Measurements from ENCODE around the gene PTGES2.

Gene PTGES2

DNA sequence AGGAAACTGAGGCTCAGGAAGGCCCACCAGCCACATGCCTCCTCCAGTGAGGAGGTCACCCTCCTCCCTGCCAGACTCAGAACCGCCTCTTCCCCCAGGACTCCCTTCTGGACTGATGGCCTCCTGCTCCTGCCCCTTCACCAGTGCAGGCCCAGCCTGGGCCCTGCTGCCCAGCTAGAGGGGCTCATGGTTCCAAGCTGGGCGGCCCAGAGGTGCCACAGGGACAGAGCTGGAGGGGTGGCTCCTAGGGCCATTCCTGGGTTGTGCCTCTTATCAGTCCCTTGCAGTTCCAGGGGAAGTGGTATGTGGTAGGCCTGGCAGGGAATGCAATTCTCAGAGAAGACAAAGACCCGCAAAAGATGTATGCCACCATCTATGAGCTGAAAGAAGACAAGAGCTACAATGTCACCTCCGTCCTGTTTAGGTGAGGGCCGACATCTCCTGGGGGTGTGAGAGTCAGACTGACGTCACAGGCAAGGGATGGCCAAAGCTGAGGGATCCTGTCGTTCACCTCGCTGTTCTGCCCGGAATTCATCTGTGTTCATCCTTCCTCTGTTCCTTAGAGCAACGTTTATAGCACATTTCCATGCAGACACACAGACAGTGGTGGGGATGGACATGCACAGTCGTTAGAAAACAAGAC lies 22.5 kb upstream of the PTGES2 start:
- TF ChIP-seq, protein P1, sequence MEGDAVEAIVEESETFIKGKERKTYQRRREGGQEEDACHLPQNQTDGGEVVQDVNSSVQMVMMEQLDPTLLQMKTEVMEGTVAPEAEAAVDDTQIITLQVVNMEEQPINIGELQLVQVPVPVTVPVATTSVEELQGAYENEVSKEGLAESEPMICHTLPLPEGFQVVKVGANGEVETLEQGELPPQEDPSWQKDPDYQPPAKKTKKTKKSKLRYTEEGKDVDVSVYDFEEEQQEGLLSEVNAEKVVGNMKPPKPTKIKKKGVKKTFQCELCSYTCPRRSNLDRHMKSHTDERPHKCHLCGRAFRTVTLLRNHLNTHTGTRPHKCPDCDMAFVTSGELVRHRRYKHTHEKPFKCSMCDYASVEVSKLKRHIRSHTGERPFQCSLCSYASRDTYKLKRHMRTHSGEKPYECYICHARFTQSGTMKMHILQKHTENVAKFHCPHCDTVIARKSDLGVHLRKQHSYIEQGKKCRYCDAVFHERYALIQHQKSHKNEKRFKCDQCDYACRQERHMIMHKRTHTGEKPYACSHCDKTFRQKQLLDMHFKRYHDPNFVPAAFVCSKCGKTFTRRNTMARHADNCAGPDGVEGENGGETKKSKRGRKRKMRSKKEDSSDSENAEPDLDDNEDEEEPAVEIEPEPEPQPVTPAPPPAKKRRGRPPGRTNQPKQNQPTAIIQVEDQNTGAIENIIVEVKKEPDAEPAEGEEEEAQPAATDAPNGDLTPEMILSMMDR (IDR thresholded peaks at IDR 0.05; ENCODE audit: extremely low read depth, insufficient read depth, missing control alignments) = no peak
- DNase-seq (ENCODE audit: low spot score) = no peak
- in situ Hi-C loops (cut with MboI; ENCODE audit: low pct_unique_long_range_greater_than_20kb, low sequenced_read_pairs, unreplicated experiment) = no loop called here

DNA sequence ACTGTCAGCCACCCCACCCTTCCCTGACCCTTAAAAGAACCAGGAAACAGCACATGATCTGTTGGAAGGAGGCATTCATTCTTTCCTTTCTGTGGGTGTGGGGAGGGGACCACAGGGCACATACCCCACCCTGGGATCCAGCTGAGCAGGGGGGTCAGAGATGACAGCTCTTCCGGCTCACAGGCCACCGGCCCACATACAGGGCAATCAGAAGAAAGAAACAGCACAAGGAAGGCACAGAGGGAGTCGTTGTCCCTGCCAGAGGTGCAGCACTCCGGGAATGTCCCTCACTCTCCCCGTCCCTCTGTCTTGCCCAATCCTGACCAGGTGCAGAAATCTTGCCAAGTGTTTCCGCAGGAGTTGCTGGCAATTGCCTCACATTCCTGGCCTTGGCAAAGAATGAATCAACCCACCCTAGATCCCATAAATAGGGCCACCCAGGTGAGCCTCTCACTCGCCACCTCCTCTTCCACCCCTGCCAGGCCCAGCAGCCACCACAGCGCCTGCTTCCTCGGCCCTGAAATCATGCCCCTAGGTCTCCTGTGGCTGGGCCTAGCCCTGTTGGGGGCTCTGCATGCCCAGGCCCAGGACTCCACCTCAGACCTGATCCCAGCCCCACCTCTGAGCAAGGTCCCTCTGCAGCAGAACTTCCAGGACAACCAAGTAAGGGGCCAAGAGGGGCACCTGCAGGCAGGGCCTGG lies 21.6 kb upstream of the PTGES2 start, which contains the start of gene LCN2:
Gene LCN2 (plus strand): TSS at position 453 of the 701 bp plus-strand sequence. CDS start 73 bp downstream, at position 526.
- no peak for DNase-seq (ENCODE audit: low spot score)
- TF ChIP-seq, protein P1 (IDR thresholded peaks at IDR 0.05; ENCODE audit: extremely low read depth, insufficient read depth, missing control alignments) = no peak
- in situ Hi-C loops (cut with MboI; ENCODE audit: low pct_unique_long_range_greater_than_20kb, low sequenced_read_pairs, unreplicated experiment) = no loop called here

DNA sequence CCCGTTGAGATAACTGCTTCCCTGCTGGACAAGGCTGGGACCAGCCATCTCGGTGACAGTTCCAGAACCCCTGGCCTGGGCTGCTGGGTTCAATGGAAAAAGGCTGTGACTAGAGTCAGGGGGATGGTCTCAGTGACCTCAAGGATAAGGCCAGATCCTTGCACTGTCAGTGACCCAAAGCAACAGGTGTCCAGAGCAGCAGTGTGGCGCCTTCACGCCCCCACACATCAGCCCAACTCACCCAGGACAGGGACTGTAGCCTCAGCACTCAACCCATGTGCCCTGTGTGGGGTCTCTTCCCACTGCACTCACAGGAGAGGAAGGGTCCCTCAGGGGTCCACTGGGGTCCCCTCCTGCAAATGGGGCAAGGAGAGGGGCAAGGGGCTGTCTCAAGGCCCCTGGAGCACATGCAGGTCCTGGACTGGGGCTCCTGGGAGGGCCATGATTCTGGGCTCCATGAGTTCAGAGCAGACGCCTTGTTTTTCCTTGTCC lies 21.0 kb upstream of the PTGES2 start:
- no peak for DNase-seq (ENCODE audit: low spot score)
- in situ Hi-C loops (cut with MboI; ENCODE audit: low pct_unique_long_range_greater_than_20kb, low sequenced_read_pairs, unreplicated experiment) = no loop called here
- TF ChIP-seq, protein P1 (IDR thresholded peaks at IDR 0.05; ENCODE audit: extremely low read depth, insufficient read depth, missing control alignments) = no peak

DNA sequence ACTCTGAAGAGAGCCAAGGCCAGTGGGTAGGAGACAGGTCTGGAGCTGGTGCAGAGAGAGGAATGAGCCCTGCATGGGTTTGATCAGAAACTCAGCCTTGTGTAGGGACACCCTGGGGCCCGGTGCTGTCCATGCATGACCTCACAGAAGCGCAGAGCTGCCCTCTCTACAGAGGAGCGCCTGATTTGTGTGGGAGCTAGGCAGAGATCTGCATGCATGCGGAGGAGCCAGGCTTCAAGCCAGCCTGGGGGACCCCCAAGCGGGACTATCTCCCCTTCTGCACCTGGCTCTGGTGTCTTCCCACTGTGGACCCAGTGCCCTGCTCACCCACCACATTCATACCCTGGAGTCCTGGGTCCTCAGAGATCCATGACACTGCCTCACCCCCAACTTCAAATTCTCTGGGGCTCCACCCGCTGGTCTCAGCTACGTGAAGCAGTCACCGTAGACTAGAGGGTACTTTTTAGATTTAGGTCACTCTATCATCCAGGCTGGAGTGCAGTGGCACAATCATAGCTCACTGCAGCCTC lies 19.1 kb upstream of the PTGES2 start:
- in situ Hi-C loops (cut with MboI; ENCODE audit: low pct_unique_long_range_greater_than_20kb, low sequenced_read_pairs, unreplicated experiment) = no loop called here
- TF ChIP-seq, protein P1 (IDR thresholded peaks at IDR 0.05; ENCODE audit: extremely low read depth, insufficient read depth, missing control alignments) = no peak
- no peak for DNase-seq (ENCODE audit: low spot score)

DNA sequence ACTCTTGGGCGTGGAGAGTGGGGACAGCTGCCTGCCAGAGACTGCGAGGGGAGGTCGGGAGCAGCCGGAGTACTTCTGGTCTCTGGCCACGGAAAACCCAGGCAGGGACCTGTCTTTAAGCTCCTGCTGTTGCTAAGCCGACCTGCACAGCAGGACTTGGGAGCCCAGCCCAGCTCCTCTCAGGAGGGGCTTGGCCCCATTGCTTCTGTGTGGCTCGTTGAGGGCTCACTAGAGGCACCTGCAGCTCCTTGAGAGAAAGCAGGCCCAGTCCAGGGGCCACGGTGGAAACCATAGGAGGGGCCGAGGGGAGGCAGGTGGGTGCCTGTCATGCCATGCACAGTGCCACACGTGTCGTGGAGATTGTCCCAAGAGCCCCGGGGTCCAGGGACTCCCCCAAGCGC lies 18.4 kb upstream of the PTGES2 start:
- in situ Hi-C loops (cut with MboI; ENCODE audit: low pct_unique_long_range_greater_than_20kb, low sequenced_read_pairs, unreplicated experiment) = no loop called here
- TF ChIP-seq, protein P1 (IDR thresholded peaks at IDR 0.05; ENCODE audit: extremely low read depth, insufficient read depth, missing control alignments) = no peak
- no peak for DNase-seq (ENCODE audit: low spot score)

DNA sequence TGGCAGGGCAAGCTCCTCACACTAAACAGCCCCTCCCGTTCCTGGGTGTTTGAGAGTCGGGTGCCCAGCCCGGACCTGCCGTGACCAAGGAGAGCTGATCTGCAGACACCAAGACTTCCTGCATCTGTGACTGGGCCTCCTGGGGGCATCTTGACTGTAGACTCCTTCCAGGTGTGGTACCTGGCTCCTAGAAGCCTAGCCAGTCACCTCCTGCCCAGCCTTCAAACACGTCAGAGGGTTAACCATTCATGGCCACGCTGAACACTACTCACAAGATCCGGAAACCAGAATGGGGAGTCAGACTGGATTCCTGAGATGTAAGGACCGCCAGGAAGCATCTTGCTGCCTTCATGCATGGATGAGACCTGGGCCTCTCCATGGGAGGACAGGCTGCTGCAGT lies 18.0 kb upstream of the PTGES2 start:
- DNase-seq (ENCODE audit: low spot score) = no peak
- in situ Hi-C loops (cut with MboI; ENCODE audit: low pct_unique_long_range_greater_than_20kb, low sequenced_read_pairs, unreplicated experiment) = no loop called here

More for the DNA sequence above, 18.0 kb upstream of the PTGES2 start:
- TF ChIP-seq, protein P1 (IDR thresholded peaks at IDR 0.05; ENCODE audit: extremely low read depth, insufficient read depth, missing control alignments) = no peak

Data from GM13977 (cell line).